ENCODE results near the gene NAMPT.
"Not testable (repeated sequence)": the region's sequence is repeated elsewhere in the genome, so short reads cannot be mapped to it uniquely, and the experiment has no call there.

GRCh38 chr7:106298155-106298554, 13.4 kb upstream of the NAMPT start:
- not testable (repeated sequence) for TF ChIP-seq POLR2A, CTCF (IDR thresholded peaks at IDR 0.05)
